ENCODE data around the gene LCE6A.

Gene LCE6A, protein sequence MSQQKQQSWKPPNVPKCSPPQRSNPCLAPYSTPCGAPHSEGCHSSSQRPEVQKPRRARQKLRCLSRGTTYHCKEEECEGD

GRCh38 chr1:152842556-152842955 lies at the start of gene LCE6A:
Gene LCE6A (plus strand): TSS chr1:152842856. CDS start chr1:152843521, 665 bp downstream.
- no peak for DNase-seq

GRCh38 chr1:152795686-152796085 lies 47.0 kb upstream of the LCE6A start:
- DNase-seq = no peak

DNA sequence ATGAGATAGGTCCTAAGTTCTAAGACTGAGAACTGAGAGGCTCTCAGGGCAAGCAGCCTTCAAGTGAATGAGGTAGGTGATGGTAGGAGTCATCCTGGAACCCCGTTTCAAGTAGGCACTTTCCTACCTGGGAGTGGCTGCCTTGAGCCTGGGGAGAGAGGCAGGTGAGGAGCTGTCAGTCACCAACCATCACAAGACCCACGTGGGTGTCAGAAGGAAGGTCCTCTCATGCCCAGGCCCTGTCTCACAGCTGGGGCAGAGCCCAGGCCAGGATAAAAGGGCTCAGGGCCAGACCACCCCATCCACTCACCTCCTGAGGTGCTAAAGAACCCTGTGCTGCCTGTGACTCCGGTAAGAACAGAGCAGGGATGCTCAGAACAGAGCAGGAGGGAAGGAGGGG lies 46.2 kb upstream of the LCE6A start, which contains the start of gene LCE1D:
LCE1D (plus strand) TSS at position 301 of the 400 bp plus-strand sequence. CDS start 1,074 bp downstream, outside the sequence.
- no peak for DNase-seq

DNA sequence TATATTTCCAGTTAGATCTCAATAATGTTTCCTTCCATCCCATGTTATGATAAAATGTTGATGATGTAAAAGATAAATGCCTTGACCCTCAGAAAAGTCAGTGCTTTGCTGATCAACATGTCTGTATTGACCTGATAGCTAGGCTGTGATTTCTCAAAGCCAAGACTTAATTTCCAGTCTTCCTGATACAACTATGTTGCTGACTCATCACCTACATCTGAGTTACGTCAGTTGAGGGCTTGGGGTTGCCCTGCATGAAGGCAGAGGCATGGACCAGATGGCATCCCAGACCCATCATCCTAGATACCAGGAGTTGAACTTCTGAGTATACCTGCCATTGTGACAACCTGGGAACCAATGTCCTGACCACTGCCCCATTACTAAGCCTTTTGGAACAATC lies 41.3 kb upstream of the LCE6A start:
- no peak for DNase-seq

DNA sequence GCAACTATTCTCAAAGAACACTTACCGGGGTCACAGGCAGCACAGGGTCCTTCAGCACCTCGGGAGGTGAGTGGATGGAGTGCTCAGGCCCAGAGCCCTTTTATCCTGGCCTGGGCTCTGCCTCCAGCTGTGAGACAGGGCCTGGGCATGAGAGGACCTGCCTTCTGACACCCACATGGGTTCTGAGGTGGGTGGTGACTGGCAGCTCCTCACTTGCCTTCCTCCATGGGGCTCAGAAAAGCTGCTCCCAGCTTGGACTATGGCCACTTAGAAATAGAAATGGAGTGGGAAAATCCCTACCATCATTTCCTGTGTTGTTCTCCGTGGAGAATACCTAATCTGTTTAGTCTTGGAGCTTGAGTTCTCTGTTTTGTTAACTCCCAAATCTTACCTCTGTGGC lies 36.1 kb upstream of the LCE6A start, which contains the start of gene LCE1C:
LCE1C (minus strand) TSS at position 76 of the 400 bp plus-strand sequence. CDS start 1,173 bp downstream, outside the sequence.
- no peak for DNase-seq

DNA sequence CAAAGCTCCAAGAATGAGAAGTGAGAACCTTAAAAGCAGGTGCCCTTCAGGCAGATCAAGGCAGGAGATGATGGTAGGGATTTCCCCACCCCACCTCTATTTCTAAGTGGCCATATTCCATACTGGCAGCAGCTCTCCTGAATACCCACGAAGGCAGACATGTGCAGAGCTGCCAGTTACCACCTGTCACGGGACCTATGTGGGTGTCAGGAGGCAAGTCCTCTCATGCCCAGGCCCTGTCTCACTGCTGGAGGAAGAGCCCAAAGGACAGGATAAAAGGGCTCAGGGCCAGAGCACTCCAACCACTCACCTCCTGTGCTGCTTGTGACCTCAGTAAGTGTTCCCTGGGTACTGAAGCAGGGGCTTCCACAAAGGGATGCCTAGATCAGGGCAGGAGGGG lies 31.6 kb upstream of the LCE6A start:
- no peak for DNase-seq

DNA sequence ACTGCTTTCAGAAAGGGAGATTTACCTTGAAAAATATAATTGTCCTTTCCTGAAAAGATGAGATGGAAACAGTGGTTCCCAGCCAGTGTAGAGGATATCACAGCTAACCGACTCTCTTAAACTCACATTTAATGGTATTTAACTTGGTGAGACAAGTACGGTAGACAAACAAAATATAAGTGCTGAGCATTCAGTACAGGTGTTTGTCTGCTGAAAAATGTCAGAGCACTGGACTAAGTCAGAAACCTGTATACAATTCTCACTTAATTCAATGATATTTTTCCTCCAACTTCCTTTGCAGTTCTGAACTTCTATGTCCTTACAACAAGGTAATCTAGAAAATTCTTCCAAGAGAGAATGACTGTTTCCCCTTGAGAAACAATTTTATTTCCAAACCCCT lies 31.0 kb upstream of the LCE6A start, which contains the start of gene LCE1B:
LCE1B (plus strand) TSS at position 301 of the 400 bp plus-strand sequence. CDS start 476 bp downstream, outside the sequence.
- DNase-seq = no peak

- no peak for DNase-seq
Observed at GRCh38 chr1:152817309-152817708, 25.3 kb upstream of the LCE6A start.

DNA sequence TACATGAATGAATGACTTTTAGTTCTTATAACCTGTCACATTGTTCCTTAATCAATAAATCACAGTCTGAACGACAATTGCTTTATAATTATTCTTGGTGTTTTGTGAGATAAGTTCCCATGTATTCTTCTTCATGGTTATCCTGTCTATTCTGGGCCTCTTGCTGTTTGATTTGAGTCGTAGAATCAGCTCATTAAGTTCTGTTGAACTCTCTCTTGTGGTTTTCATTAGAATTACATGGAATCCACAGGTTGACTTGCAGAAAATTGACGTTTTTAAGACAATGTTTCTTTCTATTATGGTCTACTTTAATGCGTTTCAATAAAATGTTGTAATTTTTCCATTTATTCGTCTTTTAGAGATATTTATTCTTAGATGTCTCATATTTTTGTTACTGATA lies 19.4 kb upstream of the LCE6A start:
- DNase-seq = no peak

DNA sequence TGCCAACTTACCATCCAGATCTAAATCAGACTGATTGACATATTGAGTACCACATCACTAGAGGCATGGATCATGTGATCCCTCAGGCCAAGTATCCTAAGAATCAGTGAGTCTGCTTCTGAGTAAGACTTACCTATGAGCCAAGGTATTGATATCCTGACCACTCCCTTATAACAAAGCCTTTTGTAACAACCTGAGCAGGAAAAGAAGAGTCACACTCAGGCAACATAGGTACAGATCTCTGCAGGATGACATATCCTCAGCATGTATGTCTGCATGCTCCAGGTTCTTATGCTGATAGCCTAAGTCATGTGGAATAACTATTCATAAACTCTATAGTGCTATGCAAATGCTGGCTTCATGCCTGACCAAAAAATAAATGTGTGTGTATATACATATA lies 17.7 kb upstream of the LCE6A start:
- no peak for DNase-seq

- DNase-seq = no peak
Observed at GRCh38 chr1:152827173-152827572, 15.5 kb upstream of the LCE6A start, which contains the start of gene LCE1A. Gene LCE1A (plus strand): TSS chr1:152827473. CDS start chr1:152827473, 0 bp downstream.

- no peak for DNase-seq
Observed at GRCh38 chr1:152836870-152837269, 5.8 kb upstream of the LCE6A start.

DNA sequence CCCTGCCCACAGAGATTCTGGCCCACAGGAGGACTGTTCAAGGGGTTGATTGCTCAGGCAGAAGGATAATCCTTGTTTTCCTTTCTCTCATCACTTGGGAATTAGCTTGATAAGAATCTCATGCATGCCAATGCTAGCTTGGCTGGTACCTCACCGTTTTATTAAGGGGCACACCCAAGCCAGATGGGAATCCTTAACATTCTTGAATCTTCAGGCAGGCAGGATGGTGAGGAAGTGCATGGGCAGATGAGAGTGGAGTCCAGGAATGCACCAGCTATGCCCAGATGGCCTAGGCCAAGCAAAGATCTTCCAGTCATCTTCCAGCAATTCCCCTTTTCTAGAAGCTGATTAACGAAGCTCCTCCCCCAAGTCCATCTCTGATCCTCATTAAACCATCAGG lies 13.0 kb downstream of the LCE6A start:
- DNase-seq = no peak

- no peak for DNase-seq
Observed at GRCh38 chr1:152858062-152858461, 15.4 kb downstream of the LCE6A start.

GRCh38 chr1:152859696-152860095 lies 17.0 kb downstream of the LCE6A start, which contains the start of gene LCE7A:
Gene LCE7A (plus strand): TSS chr1:152859996. CDS start chr1:152860698, 702 bp downstream.
- no peak for DNase-seq

- no peak for DNase-seq
Observed at GRCh38 chr1:152860129-152860528, 17.5 kb downstream of the LCE6A start.

GRCh38 chr1:152861374-152861773 lies 18.7 kb downstream of the LCE6A start:
- no peak for DNase-seq

DNA sequence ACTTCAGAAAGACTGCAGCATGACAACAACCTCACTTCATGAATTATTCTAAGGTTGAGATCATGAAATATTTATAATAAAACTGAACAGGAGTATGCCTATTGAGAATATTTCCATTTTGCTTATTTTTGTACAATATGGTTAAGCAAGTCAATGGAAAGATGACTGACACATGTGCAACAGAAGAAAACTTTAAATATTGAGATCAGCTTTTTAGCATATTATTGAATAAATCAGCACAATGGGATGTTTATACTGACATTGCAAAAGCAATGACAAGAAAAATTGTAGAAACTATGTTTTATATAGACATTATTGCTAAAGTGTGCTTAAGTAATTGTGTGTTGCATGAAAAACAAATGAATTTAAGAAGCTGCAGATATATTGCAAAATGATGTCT lies 21.8 kb downstream of the LCE6A start:
- DNase-seq = no peak

DNA sequence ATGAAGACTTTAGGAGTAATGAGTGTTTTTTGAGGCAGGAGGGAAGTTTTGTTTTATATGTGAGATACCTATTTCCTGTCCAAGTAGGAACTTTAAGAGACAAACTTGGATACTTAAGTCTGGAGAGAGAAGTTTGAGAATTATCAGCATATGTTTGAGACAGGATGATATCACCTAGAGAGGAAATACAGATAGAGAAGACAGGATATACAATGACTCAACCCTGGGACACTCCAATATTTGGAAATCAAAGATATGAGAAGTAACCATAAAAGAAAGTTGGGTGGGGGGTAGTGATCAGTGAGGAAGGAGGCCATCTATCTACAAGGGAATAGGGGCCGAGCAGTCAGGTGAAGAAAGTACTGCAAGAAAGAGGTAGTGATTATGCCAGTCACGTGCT lies 23.7 kb downstream of the LCE6A start:
- DNase-seq = no peak

- peak; percentile 47 for DNase-seq
Observed at GRCh38 chr1:152869808-152870419, 27.3 kb downstream of the LCE6A start.

- DNase-seq = no peak
Observed at GRCh38 chr1:152870831-152871730, 28.4 kb downstream of the LCE6A start.

DNA sequence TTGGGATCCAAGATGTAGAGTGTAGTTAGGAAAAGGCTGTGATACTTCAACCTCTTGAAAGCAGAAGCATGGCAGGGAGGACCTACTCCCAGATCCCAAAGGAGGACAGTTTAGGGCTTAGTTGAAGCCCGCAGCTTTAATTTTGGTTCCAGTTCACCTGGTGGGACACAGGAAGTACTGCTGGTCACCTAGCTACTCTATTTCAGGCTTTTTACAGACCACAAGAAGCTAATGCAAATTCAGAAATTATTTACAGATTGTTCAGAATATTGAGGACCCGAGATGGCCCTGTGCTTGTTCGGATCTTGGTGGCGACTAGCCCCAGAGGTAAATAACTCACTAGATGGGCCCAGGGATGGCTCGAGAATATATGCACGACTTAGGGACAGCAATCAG lies 29.1 kb downstream of the LCE6A start:
- DNase-seq = no peak

DNA sequence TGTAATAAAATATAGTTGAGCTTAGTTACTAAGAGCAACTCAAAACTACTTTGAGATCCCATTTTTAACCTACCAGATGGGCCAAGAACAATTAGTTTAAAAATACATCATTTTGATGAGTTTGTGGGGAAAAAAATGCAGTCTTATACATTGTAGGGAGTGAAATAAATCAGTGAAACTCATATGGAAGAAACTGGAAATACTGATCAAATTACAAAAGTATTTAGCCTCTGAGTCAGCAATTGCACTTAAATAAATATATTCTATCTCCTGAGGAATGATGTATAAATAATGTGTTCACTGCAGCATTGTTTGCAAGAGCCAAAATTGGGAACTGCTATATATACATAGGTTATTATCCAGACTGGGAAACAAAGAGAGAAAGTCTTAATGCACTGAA lies 30.8 kb downstream of the LCE6A start:
- DNase-seq = no peak

- no peak for DNase-seq
Observed at GRCh38 chr1:152876827-152877226, 34.2 kb downstream of the LCE6A start.
